Superior temporal gyrus (tissue), 1 donor: ENCODE measurements around the gene PPP3CA.

ENCODE experiments used
- DNase-seq: peaks from one replicate; pipeline ENCODE4 v3.0.0-alpha.2; 2016; ENCODE audit errors: extremely low spot score

PPP3CA gene

DNA sequence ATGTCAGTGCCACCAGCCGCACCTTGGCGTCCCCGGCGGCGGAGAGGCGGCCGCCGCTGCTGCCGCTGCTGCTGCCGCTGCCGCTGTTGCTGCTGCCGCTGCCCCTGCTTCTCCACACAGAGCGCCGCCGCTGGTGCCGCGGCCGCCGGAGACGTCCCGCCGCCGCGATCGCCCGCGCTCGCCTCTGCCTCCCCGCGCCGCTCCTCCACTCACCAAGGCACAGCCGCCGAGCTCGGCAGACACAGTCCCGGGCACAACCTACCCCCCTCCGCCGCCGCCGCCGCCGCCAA lies at the start of gene PPP3CA:
PPP3CA (minus strand) TSS at position 260 of the 290 bp plus-strand sequence.
- DNase-seq, result no peak

DNA sequence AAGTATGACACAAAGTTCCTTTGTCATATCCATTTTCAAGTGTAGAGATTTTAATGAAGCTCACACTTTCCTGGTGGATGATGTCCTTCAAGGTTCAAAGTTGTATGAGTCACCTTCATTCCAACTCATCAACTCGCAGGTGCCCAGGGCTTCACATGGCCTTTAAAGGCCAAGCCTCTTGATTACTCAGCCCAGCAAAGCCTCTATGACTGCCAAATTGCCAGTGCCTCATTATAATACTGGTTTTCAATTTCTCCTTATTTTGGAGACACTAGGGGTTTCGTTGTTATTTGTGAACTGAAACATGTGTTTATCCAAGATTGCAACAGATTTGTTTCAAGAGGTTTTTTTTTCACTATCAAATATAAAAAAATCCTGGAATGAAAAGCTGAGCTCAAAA lies 45.9 kb upstream of the PPP3CA start:
- no peak for DNase-seq

- DNase-seq, result no peak
Observed at GRCh38 chr4:101370663-101371210, 23.4 kb upstream of the PPP3CA start.

GRCh38 chr4:101367201-101367600 lies 19.9 kb upstream of the PPP3CA start:
- DNase-seq, result no peak

- no peak for DNase-seq
Observed at GRCh38 chr4:101366331-101366730, 19.0 kb upstream of the PPP3CA start.

DNA sequence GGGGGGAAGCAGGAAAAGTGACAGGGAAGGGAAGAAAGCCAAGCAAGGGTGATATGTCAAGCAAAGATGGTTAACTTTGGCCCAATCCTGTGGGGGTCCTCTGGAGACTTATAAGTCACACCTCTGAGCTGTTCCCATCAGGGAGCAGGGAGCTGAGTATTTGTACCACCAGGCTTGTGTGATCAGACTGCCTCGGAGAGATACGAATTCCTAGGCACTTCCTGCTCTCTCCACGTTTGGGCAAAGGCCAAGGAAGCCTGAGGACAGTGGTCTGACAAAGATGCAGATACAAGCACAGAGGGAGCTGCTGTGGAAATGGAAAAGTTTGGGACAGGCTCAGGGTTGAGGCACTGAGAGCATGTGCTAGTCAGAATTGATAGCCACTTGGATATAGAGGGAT lies 10.4 kb upstream of the PPP3CA start:
- no peak for DNase-seq

DNA sequence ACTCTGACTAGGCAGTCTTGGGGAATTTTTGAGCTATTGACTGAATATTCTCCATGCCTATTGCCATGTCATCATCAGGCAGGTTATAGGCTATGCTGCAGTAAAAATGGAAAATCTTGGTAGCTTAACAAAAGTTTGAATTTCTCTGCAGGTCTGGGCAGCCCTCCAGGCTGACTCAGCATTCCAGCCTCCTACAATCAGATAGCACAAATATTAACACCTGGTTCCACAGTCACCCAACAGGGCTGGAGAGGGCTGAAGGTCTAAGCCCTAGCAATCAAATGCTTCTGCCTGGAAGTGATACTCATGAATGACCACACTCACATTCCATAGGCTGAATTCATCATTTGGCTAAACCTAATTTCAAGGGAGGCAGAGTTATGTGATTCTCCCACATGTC lies 9.6 kb upstream of the PPP3CA start:
- no peak for DNase-seq

DNA sequence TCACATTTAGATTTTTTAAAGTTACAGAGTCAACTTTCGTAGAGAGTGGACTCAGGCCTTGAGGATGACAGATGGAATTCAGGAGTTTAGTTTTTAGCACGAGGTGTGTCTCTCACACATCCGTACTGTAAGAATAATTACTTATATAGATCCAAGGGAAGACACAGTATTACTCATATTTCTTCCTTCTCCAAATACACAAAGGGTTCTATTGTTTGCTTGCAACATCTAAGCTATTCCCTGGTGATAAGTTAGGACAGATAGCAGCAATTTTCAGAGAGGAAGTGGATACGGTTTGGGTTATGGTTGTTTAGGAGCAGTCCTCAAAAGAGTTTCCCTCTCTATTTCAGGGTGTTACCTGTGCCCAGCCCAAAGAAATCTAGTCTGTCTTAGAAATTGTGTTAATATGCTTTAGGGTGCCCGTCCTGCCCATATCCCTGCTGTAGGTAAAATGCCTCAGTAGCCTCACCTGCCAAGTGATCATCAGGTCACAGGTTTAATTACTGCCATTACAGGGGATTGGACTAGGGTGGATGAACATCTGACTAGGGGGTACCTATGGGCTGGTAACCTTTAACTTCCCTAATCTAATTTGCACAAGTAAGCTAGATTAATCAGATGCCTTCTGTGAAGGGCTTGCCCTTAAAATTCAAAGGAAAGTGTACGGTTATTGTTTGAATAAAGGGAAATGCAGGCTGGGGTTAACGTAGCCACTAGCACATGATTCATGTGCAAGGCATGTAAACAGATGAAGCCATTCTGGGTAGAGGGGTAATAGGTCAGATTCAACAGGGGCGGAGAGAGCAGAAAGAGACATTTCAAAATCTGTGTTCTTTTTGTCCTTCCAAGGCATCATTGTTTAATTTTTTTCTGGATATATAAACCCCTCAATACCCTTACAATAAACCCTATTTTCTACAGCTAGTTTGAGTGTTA lies 8.7 kb upstream of the PPP3CA start:
- no peak for DNase-seq

DNA sequence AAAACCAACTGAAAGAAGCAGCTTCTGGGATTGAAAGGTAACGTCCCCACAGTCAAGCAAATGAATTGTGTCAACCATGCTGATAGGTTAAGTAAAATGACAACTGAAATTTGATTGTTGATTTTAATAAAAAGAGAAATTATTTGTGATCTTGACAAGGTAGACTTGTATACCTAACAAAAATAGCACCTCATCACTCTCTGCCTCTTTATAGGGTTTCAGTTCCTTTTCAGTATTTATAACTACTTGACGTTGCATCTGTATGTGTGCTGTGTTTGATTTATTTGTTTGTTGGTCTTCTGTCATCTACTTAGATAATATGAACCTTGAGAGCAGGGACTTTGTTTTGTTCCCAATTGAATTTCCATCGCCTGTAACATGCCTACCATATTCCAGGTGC lies 7.9 kb upstream of the PPP3CA start:
- DNase-seq, result no peak

DNA sequence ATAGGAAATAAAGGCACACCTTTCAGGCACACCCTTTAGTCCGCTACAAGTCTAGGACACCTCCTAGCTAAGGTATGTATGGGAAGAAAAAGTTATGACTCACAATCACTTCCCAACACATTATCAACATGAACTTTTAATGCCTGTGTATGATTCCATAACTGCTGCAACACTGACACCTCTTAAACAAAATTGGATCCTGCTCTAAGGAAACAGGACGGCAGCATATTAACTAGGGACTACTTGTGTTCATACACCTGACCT lies 2.4 kb upstream of the PPP3CA start:
- peak; percentile 7 for DNase-seq

- DNase-seq, result peak; percentile 30
Observed at GRCh38 chr4:101348995-101349800, 1.9 kb upstream of the PPP3CA start.

- DNase-seq, result no peak
Observed at GRCh38 chr4:101348367-101348827, 1.1 kb upstream of the PPP3CA start.

- DNase-seq, result peak; percentile 97
Observed at GRCh38 chr4:101347557-101348366, 436 bp upstream of the PPP3CA start.

DNA sequence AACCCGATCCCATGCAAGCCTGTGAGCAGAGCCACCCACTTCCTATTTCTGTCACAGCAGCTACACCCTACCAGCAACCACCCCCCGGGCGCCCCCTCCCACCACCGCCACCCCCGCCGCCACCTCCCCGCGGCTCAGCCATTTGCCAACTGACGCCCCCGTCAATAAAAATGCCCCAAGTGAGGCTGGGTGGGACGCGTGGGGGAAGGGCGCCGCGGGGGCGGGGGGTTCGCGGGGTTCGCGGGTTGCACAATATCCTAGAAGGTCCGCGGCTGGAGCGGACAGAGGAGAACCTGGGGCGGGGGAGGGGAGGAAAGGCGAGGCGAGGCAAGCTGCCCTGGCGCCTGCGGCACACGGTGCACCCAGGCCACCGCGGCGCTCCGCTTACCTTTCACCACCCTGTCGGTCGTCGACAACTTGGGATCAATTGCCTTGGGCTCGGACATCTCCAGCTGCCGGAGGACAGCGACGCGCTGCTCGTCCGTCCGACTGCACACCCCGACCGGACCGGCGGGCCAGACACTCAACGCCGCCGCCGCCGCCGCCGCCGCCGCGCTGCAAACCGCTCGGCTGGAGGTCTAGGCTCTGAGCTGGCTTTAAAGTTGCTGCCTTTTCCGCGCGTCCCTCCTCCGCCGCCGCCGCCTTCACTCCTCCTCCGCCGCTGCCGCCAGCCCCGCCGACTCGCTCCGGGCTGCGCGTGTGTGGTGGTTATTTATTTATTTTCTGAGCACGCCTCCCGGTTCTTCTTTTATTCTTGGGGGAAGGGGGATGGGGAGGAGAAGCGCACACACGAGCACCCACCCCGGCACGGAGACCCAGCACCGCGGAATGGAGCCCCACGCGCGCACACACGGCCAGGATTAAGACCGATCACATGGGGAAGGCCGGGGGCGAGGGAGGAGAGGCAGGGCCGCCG lies 717 bp downstream of the PPP3CA start:
- peak; percentile 53 for DNase-seq

- peak; percentile 62 for DNase-seq
Observed at GRCh38 chr4:101345596-101346350, 1.6 kb downstream of the PPP3CA start.

- peak; percentile 60 for DNase-seq
Observed at GRCh38 chr4:101345271-101345595, 2.1 kb downstream of the PPP3CA start.

DNA sequence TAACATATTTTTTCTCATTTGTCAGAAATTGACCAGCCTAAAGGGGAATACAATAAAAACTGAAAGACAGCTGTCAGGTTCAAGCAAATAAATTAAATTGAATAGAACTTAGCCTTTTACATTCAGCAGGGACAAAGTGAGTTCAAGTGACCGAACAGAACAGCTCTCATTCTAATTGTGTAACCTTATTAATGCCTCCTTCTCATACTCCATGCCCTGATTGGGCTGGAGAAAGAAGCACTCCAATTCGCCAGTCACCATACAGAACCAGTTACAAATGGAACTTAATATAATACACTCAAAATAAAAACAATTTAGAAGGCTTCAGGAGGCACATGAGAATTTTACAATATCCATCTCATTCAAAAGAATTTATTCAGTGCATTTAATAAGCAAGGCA lies 8.0 kb downstream of the PPP3CA start:
- DNase-seq, result no peak

DNA sequence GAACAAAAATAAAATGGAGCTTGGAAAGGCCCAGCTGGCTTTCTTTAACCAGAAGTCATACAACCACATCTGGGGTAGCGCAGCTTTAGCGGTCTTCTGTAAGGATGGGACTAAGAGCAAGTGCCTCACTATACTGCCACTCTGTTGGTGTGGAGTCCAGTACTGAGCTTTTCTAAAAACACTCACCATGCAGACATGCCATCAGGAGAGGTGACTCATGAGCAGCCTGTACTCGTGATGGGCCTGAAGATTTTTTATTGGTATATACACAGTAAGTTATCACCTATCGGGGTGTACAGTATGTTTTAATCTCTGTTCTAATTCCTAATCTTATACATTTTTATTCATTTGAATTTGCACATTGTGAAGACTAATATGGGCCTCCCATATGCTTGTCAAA lies 9.6 kb downstream of the PPP3CA start:
- DNase-seq, result no peak

DNA sequence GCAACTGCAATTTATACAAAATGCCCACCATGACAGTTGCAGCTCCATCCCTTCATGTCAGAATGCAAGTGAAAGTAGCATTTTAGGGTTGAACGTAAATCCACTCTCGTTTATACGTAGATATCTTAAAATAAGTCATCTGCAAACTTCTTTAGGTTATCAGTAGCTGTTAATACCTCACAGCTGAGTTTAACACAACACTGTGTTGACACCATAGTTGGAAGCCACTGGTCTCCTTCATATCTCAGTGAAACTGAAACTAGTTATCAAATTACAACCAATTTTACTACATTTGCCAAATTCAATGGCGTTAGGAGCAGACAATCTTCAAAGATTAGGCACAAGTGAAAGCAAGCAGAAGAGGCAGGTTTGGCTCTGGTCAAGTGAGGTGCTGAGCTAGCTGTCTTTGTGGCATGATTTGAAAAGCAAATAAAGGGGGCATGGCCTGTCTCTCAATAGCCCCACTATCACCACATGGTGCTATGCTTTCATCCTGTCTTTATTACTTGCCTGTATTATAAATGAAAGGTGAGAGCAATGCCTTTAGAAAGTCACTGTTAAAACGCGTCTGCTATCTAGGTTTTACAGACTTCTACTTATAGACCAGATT lies 12.3 kb downstream of the PPP3CA start:
- no peak for DNase-seq

GRCh38 chr4:101332424-101332823 lies 14.9 kb downstream of the PPP3CA start:
- no peak for DNase-seq
